Natural killer cell treated with Interleukin-12 subunit alpha and Interleukin-12 subunit beta and Interleukin-15 and Interleukin-18, amount 100 ng/mL, for 72 hours (primary cell): ENCODE measurements around the gene CCN2. TPM values are rescaled to one million over a fixed set of nuclear protein-coding genes. Genes with fewer than 3 reads are reported as not detected.
"Not testable (repeated sequence)": the region's sequence is repeated elsewhere in the genome, so short reads cannot be mapped to it uniquely, and the experiment has no call there.

Source experiments
- ATAC-seq, 2 donors: fragments of 150-1000 bp; cut with Tn5 transposase in 1 of 2; sonication (Bioruptor Pico), chemical (Tn5 transposase) in 1 of 2; 2 replicates each; pipeline ENCODE4 v1.10.0; 2021
- DNase-seq: peaks from one replicate; pipeline ENCODE4 v3.0.0; 2022; ENCODE audit warnings: low spot score
- H3K27ac Mint-ChIP-seq, 2 donors: 1 replicate in 1 of 2; 2 replicates in 1 of 2; pipeline ENCODE4 v1.8.0; 2022; ENCODE audit warnings: mixed read lengths in 2 of 2, mild to moderate bottlenecking in 1 of 2, moderate library complexity in 1 of 2
- H3K27me3 Mint-ChIP-seq, 2 donors: 1 replicate in 1 of 2; 2 replicates in 1 of 2; pipeline ENCODE4 v1.8.0; 2022; ENCODE audit warnings: mixed read lengths in 2 of 2
- H3K36me3 Mint-ChIP-seq: one replicate; pipeline ENCODE4 v1.8.0; 2022; ENCODE audit warnings: mixed read lengths
- H3K4me1 Mint-ChIP-seq, 2 donors: 1 replicate in 1 of 2; 2 replicates in 1 of 2; pipeline ENCODE4 v1.8.0; 2022; ENCODE audit warnings: low read depth in 2 of 2, mixed read lengths in 2 of 2, mild to moderate bottlenecking in 1 of 2
- H3K4me3 Mint-ChIP-seq: one replicate; pipeline ENCODE4 v1.8.0; 2022; ENCODE audit warnings: mixed read lengths
- H3K9me3 Mint-ChIP-seq: 2 replicates; pipeline ENCODE4 v1.8.0; 2022; ENCODE audit warnings: mixed read lengths
- total RNA-seq, 2 donors: library from RNA; stranded (reverse); gene quantifications; one replicate each; pipeline ENCODE4 v1.2.3, GENCODE V29; 2022

The CCN2 gene
- total RNA-seq, 2 donors from 2014 or later, result not detected

DNA sequence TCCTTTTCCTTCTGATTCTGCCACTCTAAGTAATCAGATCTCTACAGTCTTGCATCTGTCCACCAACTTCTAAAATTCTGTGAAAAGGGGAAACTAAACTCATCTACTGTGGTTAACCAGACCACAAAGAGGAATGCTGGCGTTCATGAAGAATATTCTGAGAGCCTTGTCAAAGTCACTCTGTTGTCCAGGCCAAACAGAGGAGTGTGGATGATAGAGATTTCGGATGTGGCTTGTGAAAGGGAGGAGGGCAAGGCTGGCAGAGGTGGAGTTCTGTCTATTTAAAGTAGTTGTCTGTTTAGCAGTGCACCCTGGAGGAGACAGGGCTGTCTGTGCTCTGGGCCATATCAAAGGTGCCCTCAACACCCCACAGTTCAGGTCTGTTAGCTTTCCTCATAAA, 33.9 kb downstream of the CCN2 start:
- DNase-seq (no peak), ATAC-seq (no peak)
- Mint-ChIP-seq H3K4me1 (peaks cover 9 to 16% of the 10 kb centered on the region in 2 donors), H3K27ac (no peak overlapping the region), H3K9me3 (peaks cover 4% of the 10 kb centered on the region), H3K27me3 (peaks cover 52 to 58% of the 10 kb centered on the region in 2 donors), H3K4me3 (no peak overlapping the region), H3K36me3 (peaks cover 5% of the 10 kb centered on the region)

DNA sequence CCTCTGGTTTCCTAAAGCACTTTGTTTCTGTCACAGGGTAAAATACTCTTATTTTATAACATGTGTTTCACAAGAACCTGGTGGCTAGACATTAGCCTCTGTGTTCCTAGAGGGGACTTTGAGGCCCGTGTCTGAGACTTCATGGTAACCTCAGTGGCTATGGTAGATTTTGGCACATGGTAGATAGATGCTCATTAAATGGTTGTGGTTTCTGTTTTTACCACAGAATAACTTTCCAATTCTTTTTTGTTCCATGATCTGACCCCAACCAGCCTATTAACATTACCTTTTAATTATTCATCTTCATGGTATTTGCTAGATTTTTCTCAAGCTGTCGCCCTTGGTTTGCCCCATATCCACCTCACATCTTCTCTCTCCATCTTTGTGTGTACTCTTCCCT, 34.3 kb downstream of the CCN2 start:
- Mint-ChIP-seq H3K4me3 (no peak overlapping the region), H3K27me3 (peaks cover 52 to 63% of the 10 kb centered on the region in 2 donors)
- no peak for ATAC-seq

DNA sequence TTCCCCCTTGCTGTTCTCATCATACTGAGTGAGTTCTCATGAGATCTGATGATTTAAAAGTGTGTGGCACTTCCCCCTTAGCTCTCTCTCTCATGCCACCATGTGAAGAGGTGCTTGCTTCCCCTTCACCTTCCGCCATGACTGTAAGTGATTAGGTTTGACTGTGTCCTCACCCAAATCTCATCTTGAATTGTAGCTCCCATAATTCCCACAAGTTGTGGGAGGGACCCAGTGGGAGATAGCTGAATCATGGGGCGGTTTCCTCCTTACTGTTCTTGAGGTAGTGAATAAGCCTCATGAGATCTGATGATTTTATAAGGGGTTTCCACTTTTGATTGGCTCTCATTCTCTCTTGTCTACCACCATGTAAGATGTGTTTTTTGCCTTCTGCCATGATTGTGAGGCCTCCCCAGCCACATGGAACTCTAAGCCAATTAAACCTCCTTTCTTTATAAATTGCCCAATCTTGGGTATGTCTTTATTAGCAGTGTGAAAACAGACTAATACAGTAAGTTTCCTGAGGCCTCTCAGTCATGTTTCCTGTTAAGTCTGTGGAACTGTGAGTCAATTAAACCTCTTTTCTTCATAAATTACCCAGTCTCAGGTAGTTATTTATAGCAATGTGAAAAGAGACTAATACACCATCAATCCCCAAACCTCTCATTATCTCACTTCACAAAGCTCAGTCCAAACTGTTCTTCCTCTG, 34.9 kb downstream of the CCN2 start:
- H3K36me3 Mint-ChIP-seq, H3K4me3 Mint-ChIP-seq, H3K9me3 Mint-ChIP-seq, ATAC-seq, H3K27ac Mint-ChIP-seq, DNase-seq: not testable (repeated sequence)
- peaks cover 55 to 65% of the 10 kb centered on the region in 2 donors for H3K27me3 Mint-ChIP-seq
- H3K4me1 Mint-ChIP-seq, result peaks cover 9 to 20% of the 10 kb centered on the region in 2 donors

More for the DNA sequence above, 34.3 kb downstream of the CCN2 start:
- no peak for DNase-seq
- Mint-ChIP-seq H3K4me1 (peaks cover 9 to 16% of the 10 kb centered on the region in 2 donors), H3K9me3 (peaks cover 4% of the 10 kb centered on the region), H3K36me3 (peaks cover 5% of the 10 kb centered on the region), H3K27ac (no peak overlapping the region)

DNA sequence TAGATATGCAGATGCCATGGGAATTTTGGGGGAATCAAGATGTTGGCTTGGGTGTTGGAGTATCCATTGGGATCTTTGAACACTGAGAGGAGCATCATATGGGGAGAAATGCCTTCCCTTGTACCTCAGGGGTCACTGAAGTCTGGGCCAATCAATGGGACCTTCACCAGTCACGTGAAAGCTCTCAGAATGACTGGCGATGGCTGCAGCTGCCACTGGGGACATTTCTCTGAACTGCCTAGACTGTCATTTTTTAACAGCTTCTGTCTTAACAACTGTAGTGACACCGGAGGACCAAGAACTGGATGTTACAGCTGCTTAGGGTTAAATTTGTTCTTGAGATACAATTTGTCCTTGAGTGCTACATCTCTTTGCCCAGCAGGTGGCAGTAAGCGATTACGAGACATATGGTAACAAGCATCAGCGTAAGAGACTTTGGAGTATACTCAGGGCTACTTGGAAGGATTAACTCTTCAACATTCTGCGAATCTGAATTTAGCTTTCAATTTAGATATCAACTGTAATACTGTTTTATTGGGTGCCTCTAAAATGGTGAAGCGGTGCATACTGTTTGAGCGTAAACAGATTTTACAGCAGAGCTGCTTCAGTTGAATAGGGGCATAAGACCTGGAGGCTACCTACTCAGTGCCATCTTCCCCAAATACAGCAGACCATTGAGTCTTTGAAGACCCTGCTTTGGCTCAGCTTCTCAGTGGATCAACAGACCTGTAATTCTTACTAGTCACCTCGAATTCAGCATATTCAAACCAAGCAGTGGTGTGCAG, 36.0 kb downstream of the CCN2 start:
- Mint-ChIP-seq H3K36me3 (peaks cover 5% of the 10 kb centered on the region), H3K4me1 (peaks cover 9 to 23% of the 10 kb centered on the region in 2 donors), H3K9me3 (peaks cover 4% of the 10 kb centered on the region), H3K27me3 (peaks cover 50 to 61% of the 10 kb centered on the region in 2 donors), H3K4me3 (no peak overlapping the region), H3K27ac (no peak overlapping the region)
- peak in 1 of 2 donors; percentile 57 for ATAC-seq
- peak; percentile 62 for DNase-seq

DNA sequence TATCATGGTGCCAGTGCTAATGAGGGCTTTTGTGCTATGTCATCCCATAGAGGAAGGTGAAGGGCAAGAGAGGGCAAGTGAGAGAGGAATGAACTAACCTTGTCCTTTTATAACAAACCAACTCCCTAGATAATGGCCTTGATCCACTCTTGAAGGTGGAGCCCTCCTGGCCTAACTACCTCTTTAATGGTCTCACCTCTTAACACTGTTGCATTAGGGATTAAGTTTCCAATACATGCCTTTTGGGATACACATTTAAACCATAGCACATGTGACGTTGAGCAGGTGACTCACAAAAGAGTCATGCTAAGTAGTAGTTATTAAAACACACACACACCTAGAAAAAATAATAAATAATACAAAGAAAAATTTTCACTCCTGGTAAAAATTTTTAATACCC, 36.9 kb downstream of the CCN2 start:
- H3K27me3 Mint-ChIP-seq, result peaks cover 45 to 52% of the 10 kb centered on the region in 2 donors
- DNase-seq, result no peak
- H3K4me1 Mint-ChIP-seq, result peaks cover 17 to 30% of the 10 kb centered on the region in 2 donors
- no peak overlapping the region for H3K4me3 Mint-ChIP-seq
- peaks cover 5% of the 10 kb centered on the region for H3K36me3 Mint-ChIP-seq
- no peak for ATAC-seq
- no peak overlapping the region for H3K27ac Mint-ChIP-seq
- H3K9me3 Mint-ChIP-seq, result peaks cover 6% of the 10 kb centered on the region

DNA sequence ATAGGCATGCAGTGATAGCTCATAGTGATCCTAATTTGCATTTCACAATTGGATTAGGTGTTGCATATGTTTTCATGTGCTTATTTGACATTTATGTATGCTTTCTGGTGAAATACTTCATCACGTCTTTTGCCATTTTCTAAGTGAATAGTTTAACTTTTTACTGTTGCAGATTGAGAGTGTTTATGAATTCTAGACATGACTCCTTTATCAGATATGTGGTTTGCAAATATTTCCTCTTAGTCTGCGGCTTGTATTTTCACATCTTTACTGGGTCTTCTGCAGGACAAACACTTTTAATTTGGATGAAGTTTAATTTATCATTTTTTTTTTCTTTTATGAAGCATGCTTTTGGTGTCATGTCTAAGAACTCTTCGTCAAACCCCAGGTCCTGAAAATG, 39.2 kb downstream of the CCN2 start:
- peaks cover 2% of the 10 kb centered on the region for H3K9me3 Mint-ChIP-seq
- H3K27me3 Mint-ChIP-seq, result peaks cover 44 to 49% of the 10 kb centered on the region in 2 donors
- peaks cover 11 to 25% of the 10 kb centered on the region in 2 donors for H3K4me1 Mint-ChIP-seq
- H3K36me3 Mint-ChIP-seq, result peaks cover 1% of the 10 kb centered on the region
- no peak overlapping the region for H3K4me3 Mint-ChIP-seq
- no peak overlapping the region for H3K27ac Mint-ChIP-seq
- DNase-seq, result no peak
- no peak for ATAC-seq

DNA sequence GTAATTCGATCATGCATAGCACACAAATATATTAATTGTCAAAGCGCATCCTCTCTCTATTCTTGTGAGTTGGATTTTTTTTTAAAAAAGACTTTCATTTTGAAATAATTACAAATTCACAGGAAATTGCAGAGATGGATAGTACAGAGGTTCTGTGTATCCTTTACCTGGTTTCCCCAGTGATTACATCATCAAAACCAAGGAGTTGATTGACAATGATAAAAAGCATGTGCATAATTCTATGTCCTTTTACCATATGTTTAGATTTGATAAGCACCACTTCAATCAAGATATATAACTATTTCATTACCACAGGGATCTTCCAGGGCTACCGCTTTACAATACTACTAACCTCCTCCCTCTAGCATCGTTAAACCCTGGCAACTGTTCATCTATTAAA, 40.2 kb downstream of the CCN2 start:
- peaks cover 40 to 43% of the 10 kb centered on the region in 2 donors for H3K27me3 Mint-ChIP-seq
- DNase-seq (no peak), ATAC-seq (no peak)
- peaks cover 2% of the 10 kb centered on the region for H3K9me3 Mint-ChIP-seq
- H3K4me3 Mint-ChIP-seq, result no peak overlapping the region
- H3K27ac Mint-ChIP-seq, result no peak overlapping the region
- peaks cover 11 to 16% of the 10 kb centered on the region in 2 donors for H3K4me1 Mint-ChIP-seq
- no peaks in the 10 kb centered on the region for H3K36me3 Mint-ChIP-seq

DNA sequence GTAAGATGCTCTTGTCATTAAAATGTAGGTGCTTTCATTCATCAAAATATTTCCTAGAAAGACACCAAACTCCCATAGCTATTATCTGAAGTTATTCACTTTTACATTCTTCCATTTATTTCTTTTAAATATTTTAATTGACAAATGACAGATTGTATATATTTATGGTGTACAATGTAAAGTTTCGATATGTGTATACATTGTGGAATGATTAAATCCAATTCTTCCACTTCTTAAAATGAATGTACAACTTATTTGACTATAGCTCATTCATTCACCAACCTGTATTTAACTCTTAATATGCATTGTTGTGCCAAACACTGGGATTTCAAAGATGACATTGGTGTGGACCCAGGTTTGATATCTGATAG, 41.0 kb downstream of the CCN2 start:
- Mint-ChIP-seq H3K27ac (no peak overlapping the region), H3K27me3 (peaks cover 39 to 42% of the 10 kb centered on the region in 2 donors), H3K9me3 (peaks cover 2% of the 10 kb centered on the region), H3K4me1 (peaks cover 11 to 16% of the 10 kb centered on the region in 2 donors), H3K36me3 (no peaks in the 10 kb centered on the region), H3K4me3 (no peak overlapping the region)
- ATAC-seq, result peak in 1 of 2 donors; percentile 38
- DNase-seq, result no peak

DNA sequence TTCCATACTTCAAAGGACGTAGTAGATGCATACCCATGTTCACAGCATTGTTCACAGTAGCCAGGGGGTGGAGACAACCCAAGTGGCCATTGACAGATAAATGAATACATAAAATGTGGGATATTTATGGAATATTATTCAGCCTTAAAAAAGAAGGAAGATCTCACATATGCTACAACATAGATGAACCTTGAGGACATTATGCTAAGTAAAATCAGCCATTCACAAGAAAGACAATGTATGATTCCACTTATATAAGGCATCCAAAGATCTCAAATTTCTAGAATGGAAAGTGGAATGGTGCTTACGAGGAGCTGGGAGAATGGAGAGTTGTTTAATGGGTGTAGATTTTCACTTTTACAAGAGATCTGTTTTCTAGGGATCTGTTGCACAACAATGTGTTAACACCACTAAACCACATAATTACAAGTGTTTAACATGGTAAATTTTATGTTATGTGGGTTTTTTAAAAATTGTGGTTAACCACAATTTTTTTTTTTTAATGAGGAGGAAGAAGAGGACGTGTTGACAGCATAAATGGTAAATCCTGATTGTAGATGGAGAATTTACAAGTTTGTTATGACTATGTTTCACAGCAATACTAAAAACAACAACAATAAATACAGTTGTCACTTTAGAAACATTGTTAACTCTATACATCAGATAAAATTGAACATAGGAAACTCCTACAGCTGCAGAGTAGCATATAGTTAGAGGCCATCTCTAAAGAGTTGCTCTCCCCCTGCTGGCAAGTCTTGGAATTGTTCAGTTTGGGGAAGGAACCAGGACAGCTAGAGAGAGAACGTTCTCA, 41.6 kb downstream of the CCN2 start:
- peak overlapping the region; percentile 16 for H3K4me3 Mint-ChIP-seq
- peak overlapping the region; percentile 64 to 72 for H3K27ac Mint-ChIP-seq
- peak; percentile 92 to 93 for ATAC-seq
- H3K9me3 Mint-ChIP-seq, result peaks cover 2% of the 10 kb centered on the region
- no peaks in the 10 kb centered on the region for H3K36me3 Mint-ChIP-seq
- peak; percentile 68 for DNase-seq
- peaks cover 11 to 16% of the 10 kb centered on the region in 2 donors for H3K4me1 Mint-ChIP-seq
- H3K27me3 Mint-ChIP-seq, result peaks cover 45% of the 10 kb centered on the region in 2 donors

DNA sequence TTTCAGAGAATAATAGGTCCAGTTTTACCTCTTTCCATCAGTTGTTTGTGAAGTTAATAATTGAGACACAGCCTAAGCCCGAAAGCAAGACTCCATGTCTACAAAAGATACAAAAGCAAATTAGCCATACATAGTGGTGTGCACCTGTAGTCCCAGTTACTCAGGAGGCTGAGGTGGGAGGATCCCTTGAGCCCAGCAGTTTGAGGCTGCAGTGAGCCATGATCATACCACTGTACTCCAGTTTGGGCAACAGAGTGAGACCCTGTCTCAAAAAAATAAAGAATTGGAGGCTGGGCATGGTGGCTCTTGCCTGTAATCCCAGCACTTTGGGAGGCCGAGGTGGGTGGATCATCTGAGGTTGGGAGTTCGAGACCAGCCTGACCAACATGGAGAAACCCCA, 42.4 kb downstream of the CCN2 start:
- not testable (repeated sequence) for H3K9me3 Mint-ChIP-seq, DNase-seq, ATAC-seq, H3K36me3 Mint-ChIP-seq, H3K4me3 Mint-ChIP-seq
- H3K27me3 Mint-ChIP-seq, result peaks cover 50% of the 10 kb centered on the region in 2 donors
- peaks cover 11 to 16% of the 10 kb centered on the region in 2 donors for H3K4me1 Mint-ChIP-seq
- peak overlapping the region in 1 of 2 donors; percentile 72 for H3K27ac Mint-ChIP-seq

DNA sequence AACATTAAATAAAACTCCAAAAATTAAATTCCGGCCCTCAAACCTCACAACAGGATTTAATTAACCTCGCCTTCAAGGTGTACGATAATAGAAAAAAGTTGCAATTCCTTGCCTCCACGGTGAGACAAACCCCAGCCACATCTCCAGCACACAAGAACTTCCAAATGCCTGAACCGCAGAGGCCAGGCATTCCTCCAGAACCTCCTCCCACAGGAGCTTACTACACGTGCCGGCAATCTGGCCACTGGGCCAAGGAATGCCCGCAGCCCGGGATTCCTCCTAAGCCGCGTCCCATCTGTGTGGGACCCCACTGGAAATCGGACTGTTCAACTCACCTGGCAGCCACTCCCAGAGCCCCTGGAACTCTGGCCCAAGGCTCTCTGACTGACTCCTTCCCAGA, 47.4 kb downstream of the CCN2 start:
- not testable (repeated sequence) for DNase-seq, H3K27ac Mint-ChIP-seq, H3K9me3 Mint-ChIP-seq, H3K36me3 Mint-ChIP-seq, ATAC-seq, H3K4me1 Mint-ChIP-seq, H3K4me3 Mint-ChIP-seq
- peaks cover 52 to 64% of the 10 kb centered on the region in 2 donors for H3K27me3 Mint-ChIP-seq

DNA sequence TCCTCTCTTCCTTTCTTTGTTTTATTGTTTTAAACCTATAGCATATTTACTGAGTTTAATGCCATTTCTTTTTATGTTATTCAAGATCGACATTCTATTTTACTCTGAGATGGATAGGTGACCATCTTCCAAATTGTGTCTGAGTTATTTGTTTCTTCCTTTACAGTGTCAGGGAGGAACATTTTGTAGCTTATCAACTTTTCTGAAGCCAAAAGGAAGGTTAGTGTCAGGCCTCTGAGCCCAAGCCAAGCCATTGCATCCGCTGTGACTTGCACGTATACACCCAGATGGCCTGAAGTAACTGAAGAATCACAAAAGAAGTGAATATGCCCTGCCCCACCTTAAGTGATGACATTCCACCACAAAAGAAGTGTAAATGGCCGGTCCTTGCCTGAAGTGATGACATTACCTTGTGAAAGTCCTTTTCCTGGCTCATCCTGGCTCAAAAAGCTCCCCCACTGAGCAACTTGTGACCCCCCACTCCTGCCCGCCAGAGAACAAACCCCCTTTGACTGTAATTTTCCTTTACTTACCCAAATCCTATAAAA, 49.8 kb downstream of the CCN2 start:
- H3K9me3 Mint-ChIP-seq, H3K4me3 Mint-ChIP-seq, H3K36me3 Mint-ChIP-seq, H3K27ac Mint-ChIP-seq, H3K4me1 Mint-ChIP-seq, DNase-seq, ATAC-seq: not testable (repeated sequence)
- peaks cover 50 to 60% of the 10 kb centered on the region in 2 donors for H3K27me3 Mint-ChIP-seq

DNA sequence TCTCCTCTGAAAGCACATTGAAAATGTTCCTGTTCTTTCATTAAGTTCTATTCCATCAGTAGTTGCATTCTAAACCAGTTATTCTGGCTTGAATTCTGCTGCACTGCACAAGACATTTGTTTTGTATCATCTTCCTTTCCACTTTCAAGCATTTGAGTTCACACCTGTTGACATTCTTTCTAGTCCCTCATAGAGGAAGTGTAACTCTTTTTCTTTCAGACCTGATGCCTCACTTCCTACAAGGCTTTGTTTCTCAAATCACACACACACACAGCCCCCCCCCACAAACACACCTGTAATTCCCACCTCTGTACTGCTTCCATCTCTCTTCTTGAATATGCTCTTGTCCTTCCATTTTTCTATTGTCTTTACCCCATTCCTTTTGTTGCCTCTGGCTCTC, 50.9 kb downstream of the CCN2 start:
- ATAC-seq (no peak), DNase-seq (no peak)
- Mint-ChIP-seq H3K27me3 (peaks cover 44 to 54% of the 10 kb centered on the region in 2 donors), H3K4me1 (no peaks in the 10 kb centered on the region), H3K36me3 (peaks cover 7% of the 10 kb centered on the region), H3K9me3 (no peaks in the 10 kb centered on the region), H3K4me3 (no peak overlapping the region), H3K27ac (no peak overlapping the region)
